A673 (cell line): ENCODE data around the gene CSNK1D.

Experiments used
- CTCF ChIP-seq: fragments of 300-800, 200-600 bp; sonication (generic); conservative IDR thresholded peaks from 2 replicates; pipeline ENCODE4 v1.5.1; 2017; ENCODE audit warnings: low read depth, mild to moderate bottlenecking, antibody characterized with exemption, low read length, moderate library complexity, mixed read lengths
- EZH2 ChIP-seq: fragments of 200-600 bp; sonication (generic); IDR thresholded peaks from 2 replicates; pipeline ENCODE4 v1.6.1; 2017; ENCODE audit warnings: borderline replicate concordance, low read depth, mild to moderate bottlenecking, mixed read lengths, antibody characterized with exemption, low read length; ENCODE audit not compliant: poor library complexity, severe bottlenecking

DNA sequence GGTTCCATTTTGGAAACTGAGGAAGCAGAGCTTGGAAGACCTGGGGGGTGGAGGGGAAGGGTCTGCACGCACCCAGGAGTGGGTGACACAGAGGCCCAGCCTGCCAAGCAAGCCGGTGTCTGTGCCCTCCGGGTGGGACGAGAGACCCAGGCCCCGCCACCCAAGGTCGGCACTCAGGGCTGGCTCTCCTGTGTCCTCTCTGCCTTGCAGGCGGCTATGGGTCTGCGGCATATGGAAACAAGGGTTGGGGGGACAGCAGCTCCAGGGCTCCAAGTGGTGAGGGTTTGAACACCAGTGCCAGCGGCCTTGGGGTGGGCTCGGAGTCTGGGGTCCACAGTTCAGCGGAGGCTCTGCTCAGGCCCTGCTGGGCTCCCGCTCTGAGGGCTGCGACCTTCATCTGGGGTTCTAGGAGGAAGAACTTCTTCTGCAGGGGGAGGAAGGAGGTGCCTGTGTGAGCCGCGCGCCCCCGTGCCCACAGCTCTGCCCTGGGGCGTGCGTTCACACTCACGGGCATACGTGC, 48.5 kb upstream of the CSNK1D start:
- no peak for TF ChIP-seq CTCF
- no peak for TF ChIP-seq EZH2
